Kidney capillary endothelial cell (primary cell): Measurements from ENCODE around the gene SPATA4.
"Not testable (repeated sequence)": the region's sequence is repeated elsewhere in the genome, so short reads cannot be mapped to it uniquely, and the experiment has no call there.

Experiments
- DNase-seq: peaks from one replicate; pipeline ENCODE4 v3.0.0-alpha.2; 2018; ENCODE audit warnings: low spot score

SPATA4 gene

GRCh38 chr4:176195184-176195978, at the start of gene SPATA4:
Gene SPATA4, minus strand, starts transcription at chr4:176195585. Its CDS starts 23 bp downstream, at chr4:176195562.
- DNase-seq, result peak; percentile 89

GRCh38 chr4:176242764-176243347, 47.5 kb upstream of the SPATA4 start:
- no peak for DNase-seq

GRCh38 chr4:176241703-176242102, 46.3 kb upstream of the SPATA4 start:
- DNase-seq, result no peak

GRCh38 chr4:176238826-176239225, 43.4 kb upstream of the SPATA4 start:
- no peak for DNase-seq

- DNase-seq, result no peak
These were observed 42.8 kb upstream of the SPATA4 start for GRCh38 chr4:176238157-176238610.

- DNase-seq, result no peak
These were observed 41.6 kb upstream of the SPATA4 start for GRCh38 chr4:176236946-176237345.

- DNase-seq, result no peak
These were observed 35.5 kb upstream of the SPATA4 start for GRCh38 chr4:176230836-176231235.

GRCh38 chr4:176229645-176230044, 34.3 kb upstream of the SPATA4 start:
- no peak for DNase-seq

- no peak for DNase-seq
These were observed 31.4 kb upstream of the SPATA4 start for GRCh38 chr4:176226736-176227135.

- no peak for DNase-seq
These were observed 28.2 kb upstream of the SPATA4 start for GRCh38 chr4:176223561-176223960.

- no peak for DNase-seq
These were observed 26.8 kb upstream of the SPATA4 start for GRCh38 chr4:176222149-176222548.

- no peak for DNase-seq
These were observed 22.1 kb upstream of the SPATA4 start for GRCh38 chr4:176217510-176217909.

- not testable (repeated sequence) for DNase-seq
These were observed 17.0 kb upstream of the SPATA4 start for GRCh38 chr4:176212351-176212750.

GRCh38 chr4:176210579-176211296, 15.4 kb upstream of the SPATA4 start:
- no peak for DNase-seq

- DNase-seq, result no peak
These were observed 14.7 kb upstream of the SPATA4 start for GRCh38 chr4:176210101-176210500.

- DNase-seq, result no peak
These were observed 14.2 kb upstream of the SPATA4 start for GRCh38 chr4:176209535-176209934.

GRCh38 chr4:176207839-176208238, 12.5 kb upstream of the SPATA4 start:
- DNase-seq, result no peak

GRCh38 chr4:176205299-176205698, 9.9 kb upstream of the SPATA4 start:
- no peak for DNase-seq

GRCh38 chr4:176198316-176198903, 3.0 kb upstream of the SPATA4 start:
- no peak for DNase-seq

- DNase-seq, result peak; percentile 81
These were observed 1.4 kb downstream of the SPATA4 start for GRCh38 chr4:176193938-176194337.

- DNase-seq, result peak; percentile 66
These were observed 2.3 kb downstream of the SPATA4 start for GRCh38 chr4:176193126-176193525.

- no peak for DNase-seq
These were observed 3.4 kb downstream of the SPATA4 start for GRCh38 chr4:176191974-176192373.
